Measurements from ENCODE around the gene PASK.
"Not testable (repeated sequence)": the region's sequence is repeated elsewhere in the genome, so short reads cannot be mapped to it uniquely, and the experiment has no call there.

PASK gene

DNA sequence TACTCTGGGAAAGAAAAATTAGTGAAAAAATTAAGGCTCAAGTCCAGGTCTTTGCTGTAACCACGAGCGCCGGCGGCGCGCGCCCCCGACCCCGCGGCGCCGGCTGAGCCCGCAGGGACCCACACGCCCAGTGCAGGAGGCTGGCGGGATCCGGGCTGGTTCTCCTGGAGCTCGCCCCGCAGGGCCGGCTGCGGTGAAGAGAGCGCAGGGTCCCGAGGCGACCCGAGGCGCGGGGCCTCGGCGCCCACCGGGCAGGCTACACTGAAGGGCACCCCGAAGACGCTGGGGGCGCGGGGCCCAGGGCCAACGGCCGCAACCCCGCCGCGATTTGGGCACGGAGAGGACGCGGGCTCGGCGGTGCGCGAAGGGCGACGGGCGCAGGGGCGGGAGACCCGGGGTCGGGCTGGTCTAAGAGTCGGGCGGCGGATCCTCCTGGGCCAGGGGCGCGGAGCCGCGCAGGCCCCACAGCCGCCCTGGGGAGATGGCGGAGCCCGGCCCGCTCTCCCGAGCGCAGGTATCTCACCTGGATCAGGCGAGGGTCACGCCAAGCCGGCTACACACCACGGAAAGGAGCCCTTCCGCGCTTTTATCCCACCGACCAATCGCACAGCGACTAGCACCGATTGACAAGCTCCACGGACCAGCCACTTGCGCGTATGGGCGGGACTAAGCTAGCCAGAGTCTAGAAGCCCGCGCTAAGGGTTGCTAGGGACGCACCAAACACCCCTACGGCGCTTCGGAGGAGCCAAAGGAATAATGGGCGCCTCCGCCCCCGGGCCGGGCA lies at the start of gene PASK:
TSS of gene PASK (minus strand) at position 582 of the 784 bp plus-strand sequence. CDS start 6,440 bp downstream, outside the sequence.
- DNase-seq (ENCODE audit: low read depth), result peak; percentile 81

DNA sequence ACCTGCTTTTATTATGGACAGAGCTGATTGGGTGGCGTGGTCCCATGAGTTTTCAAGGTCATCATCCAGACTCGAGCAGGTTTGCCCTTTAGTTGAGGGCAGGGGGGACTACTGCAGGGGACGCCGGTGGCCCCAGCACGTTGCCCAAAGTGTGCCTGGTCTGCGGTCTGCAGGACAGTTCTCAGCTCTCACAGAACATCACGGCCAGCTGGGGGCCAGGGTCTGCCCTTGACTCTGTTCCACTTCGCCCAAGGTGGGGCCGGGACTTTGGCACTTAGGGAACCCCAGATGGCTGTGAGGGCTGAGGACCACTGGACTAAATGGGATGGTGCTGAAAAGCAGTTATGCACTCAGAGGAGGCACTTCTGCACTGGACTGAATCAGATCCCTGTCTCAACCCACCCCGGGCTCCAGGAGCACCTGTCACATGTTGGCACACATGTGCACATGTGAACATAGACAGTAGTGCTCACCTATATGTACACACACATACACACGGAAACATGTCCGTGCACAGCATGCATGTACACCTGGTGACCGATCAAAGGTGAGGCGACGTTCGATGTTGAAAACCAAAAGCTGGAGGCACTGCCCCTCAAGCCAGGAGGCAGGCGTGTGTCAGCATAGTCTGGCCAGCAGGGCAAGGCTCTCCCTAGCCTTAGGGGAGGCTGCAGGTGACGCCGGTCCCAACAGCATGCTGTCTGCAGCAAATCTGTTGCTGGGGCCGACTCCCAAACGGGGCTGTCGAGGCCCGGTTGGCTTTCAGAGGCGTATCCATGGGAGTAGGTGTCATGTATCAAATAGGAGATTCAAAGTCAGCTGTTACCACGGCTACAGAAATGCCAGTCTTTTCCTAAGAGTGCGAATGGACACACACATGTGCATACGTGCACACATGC lies 49.4 kb upstream of the PASK start:
- no peak for DNase-seq (ENCODE audit: low read depth)

DNA sequence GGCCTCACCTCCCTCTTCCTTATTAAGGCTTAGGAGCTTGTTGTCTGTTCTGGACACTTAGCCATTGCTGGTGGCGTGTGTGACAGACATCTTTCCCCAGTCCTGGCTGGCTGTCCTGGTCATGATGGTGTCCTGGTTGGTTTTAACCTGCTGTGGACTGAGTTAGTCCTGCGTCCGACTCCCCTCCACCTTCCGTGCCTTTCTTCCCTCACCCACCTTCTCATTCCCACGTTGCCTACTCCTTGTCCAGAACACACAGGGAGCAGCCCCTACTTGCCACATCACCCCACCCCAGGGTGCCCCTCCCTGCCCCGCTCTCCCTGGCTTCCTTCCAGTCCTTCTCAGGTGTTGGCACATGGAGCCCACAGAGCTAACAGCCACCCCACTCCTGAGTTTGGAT lies 48.7 kb upstream of the PASK start:
- no peak for DNase-seq (ENCODE audit: low read depth)

DNA sequence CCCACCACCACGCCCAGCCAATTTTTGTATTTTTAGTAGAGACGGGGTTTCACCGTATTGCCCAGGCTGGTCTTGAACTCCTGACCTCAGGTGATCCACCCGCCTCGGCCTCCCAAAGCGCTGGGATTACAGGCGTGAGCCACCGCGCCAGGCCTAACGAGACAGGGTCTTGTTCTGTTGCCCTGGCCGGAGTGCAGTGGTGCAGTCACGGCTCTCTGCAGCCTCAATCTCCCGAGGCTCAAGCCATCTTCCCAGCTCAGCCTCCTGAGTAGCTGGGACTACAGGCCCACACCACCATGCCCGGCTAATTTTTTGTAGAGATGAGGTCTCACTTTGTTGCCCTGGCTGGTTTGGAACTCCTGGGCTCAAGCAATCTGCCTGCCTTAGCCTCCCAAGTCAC lies 48.0 kb upstream of the PASK start:
- not testable (repeated sequence) for DNase-seq (ENCODE audit: low read depth)

DNA sequence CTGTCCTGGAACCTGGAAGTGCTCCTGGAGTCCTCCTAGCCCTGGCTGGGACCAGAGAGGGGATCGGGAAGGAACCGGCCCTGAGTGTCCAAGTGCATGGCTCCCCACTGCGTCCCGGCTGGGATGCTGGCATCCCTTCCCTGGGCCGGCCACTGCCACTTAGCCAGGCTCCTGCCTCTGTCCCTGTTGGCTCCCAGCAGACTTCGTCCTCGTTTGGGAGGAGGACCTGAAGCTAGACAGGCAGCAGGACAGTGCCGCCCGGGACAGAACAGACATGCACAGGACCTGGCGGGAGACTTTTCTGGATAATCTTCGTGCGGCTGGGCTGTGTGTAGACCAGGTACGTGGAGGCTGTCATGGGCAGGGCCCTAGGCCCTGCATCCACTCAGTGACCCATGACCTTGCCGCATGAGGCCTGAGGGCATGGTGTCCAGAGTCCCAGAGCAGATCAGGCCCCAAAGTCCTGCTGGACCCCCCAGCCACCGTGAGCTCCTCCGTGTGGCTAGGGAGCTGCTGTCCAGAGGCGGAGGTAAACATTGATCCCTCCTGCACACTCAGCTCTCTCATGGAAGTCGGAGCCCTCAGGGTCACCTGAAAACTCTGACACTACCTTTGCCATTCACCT lies 46.3 kb upstream of the PASK start:
- no peak for DNase-seq (ENCODE audit: low read depth)

DNA sequence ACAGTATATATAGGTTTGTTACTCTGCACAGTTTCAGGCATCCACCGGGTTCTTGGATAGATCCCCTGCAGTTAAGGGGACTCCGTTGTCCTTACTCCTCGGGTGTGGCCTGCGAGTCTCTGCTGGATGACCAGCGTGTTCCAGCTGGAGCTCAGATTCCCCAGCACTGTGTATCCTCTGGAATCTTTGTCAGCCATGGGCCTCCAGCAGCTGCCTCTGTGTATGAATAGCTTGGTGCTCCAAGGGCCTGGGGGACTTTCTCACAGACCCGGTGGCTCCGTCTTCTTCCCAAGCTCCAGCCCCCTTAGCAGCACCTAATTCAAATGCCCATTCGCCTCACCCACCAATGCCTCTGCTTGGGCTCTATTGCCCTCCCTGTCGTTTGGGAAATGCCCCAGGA lies 45.5 kb upstream of the PASK start:
- no peak for DNase-seq (ENCODE audit: low read depth)

DNA sequence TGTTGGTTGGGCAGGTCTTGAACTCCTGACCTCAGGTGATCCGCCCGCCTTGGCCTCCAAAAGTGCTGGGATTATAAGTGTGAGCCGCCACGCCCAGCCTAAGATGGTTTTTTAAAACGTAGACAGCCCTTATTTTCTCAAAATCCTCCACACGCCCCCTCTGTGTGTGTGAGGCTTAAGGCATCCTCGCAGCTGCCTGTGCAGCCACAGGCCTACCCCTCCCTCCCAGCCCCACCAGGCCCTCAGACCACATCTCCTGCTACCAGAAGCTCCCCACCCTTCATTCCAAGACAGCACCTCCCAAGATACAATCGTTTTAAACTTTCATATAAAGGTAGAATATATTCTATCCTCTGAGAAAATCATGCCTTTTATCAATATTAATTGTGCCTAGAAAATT lies 44.0 kb upstream of the PASK start:
- DNase-seq (ENCODE audit: low read depth), result no peak

DNA sequence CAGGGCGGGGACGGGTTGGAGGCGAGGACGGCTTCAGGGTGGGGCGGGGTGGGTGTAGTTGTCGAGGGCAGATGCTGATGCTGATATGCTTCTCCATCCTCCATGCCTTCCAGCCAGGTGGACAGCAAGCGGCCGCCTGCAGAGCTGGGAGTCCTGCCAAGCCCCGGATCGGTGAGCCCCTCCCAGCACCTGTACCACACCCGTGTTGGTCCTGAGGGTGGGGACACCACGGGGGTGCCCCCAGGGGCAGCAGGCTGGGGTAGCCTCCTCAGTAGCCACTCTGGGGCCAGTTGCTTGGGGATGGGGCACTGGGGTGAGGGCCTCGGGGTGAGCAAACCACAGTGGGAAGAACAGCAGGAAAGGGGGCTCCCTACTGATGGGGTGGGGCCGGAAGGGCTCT lies 41.8 kb upstream of the PASK start:
- DNase-seq (ENCODE audit: low read depth), result no peak

DNA sequence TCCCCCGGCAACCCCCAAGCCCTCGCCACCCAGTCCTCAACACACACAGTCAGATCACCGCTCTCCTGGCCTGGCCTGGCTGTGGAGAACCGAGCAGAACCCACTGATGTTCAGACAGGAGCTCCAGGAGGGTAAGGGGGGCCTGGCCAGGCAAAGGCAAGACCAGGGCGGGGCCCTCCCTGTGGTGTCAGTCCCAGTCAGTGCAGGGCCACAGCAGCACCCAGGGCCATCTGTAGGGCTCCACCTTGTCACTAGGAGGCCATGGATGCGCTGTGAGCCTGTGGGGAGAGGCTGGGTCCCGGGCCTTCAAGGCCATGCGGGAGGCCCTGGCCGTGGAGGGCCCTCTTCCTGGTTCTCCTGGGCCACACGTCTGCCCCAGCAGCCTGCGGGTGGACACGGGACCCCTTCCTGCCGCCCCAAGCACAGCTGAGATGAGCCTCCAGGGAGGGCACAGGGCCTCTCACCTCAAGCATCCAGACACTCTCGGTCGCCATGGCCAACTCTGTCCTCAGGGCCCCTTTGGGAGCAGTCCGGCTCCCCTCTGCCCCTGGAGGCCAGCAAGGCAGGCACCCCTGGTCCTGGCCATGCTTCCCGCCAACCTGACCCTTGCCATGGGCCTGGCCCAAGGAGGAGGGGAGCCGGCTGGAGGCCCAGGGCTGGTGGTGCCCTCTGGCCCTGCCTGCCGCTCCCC lies 41.2 kb upstream of the PASK start:
- no peak for DNase-seq (ENCODE audit: low read depth)

DNA sequence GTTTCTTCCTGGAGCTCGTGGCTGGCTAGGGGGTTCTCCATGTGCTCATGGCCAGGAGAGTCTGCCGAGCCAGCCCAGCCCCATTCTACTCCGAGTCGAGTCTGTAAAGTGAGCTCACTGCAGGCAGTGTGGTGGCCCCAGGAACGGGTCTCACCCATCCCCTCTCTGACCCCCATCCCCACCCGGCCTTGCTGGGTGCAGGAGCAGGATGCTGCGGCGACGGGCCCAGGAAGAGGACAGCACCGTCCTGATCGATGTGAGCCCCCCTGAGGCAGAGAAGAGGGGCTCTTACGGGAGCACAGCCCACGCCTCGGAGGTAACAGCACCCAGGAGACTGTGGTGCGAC lies 40.6 kb upstream of the PASK start:
- DNase-seq (ENCODE audit: low read depth), result no peak

DNA sequence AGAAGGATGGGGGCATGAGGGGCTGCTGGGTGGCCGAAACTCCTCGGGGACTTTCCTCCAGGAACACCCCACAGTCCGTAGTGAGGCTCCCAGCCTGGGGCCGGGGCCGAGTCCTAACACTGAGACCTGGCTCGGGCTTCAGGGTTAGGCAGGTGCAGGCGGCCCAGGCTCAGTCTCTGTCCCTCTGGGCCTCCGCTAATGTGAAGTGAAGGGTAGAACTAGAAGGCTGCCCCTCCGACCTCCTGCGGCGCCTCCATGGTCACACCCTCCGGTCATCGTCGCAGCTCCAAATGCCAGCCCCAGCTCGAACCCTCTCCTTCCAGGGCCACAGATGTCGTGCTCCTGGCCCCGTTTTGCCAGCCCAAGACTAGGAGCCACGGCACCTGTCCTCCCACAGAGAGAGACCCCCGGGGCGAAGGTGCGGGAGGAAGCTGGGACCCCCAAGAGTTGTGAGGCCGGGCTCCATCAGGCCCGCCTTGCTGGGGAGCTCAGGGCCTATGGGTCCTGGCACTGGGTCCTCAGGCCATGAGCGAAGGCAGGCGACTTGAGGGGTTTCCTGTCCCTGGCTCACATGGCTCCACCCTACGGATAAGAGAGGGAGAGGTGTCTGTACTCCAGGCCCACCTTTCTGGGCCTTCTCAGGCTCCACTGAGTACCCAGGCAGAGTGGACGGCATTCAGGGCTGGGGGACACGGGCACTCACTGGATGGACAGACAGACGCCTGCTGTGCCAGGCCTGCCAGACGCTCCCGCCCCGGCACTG lies 40.0 kb upstream of the PASK start:
- DNase-seq (ENCODE audit: low read depth), result no peak

DNA sequence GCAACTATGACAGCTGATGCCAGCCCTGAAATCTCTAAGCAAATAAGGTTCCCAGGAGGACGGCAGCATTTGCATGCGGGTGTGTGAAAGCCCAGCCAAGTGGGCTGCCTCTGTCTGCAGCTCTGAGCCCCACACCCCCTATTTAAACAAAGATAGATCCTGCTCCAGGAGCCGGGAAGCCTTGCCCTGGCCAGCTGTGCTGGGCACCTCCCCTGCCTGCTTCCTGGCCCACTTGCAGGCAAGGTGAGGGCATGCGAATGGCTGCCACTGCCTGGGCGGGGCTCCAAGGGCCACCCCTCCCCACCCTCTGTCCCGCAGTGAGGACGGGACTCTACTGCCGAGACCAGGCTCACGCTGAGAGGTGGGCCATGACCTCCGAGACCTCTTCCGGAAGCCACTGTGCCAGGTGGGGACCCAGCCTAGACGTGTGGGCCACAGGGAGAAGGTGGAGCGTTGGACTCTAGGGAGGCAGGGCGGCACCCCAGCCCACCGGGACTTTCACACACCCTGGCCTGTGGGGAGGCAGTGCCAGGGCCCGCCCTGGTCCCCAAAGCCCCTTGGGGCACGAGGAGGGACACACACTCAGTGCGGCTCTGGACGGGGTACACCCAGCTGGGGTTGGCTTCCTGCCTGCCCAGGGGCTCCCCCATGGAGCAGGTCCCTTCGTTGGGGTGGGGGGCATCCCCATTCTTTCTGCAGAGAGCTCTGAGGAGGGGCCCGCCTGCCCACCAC lies 39.3 kb upstream of the PASK start, which contains the start of gene ANO7:
TSS of gene ANO7 (plus strand) at position 317 of the 732 bp plus-strand sequence. CDS start 1,387 bp downstream, outside the sequence.
- DNase-seq (ENCODE audit: low read depth), result no peak

DNA sequence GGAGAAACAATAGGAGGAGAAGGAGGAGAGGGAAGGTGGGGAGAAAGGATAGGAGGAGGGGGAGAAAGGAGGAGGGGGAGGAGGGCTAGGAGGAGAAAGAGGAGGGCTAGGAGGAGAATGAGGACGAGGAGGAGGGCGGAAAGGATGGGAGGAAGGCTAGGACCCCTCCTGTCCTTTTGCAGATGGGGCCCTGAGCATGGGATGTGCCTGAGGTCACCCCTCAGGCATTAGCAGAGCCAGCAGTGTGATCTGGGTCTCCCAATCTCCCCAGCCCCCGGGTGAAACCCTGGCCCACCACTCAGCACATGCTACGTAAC lies 38.6 kb upstream of the PASK start:
- DNase-seq (ENCODE audit: low read depth), result no peak

DNA sequence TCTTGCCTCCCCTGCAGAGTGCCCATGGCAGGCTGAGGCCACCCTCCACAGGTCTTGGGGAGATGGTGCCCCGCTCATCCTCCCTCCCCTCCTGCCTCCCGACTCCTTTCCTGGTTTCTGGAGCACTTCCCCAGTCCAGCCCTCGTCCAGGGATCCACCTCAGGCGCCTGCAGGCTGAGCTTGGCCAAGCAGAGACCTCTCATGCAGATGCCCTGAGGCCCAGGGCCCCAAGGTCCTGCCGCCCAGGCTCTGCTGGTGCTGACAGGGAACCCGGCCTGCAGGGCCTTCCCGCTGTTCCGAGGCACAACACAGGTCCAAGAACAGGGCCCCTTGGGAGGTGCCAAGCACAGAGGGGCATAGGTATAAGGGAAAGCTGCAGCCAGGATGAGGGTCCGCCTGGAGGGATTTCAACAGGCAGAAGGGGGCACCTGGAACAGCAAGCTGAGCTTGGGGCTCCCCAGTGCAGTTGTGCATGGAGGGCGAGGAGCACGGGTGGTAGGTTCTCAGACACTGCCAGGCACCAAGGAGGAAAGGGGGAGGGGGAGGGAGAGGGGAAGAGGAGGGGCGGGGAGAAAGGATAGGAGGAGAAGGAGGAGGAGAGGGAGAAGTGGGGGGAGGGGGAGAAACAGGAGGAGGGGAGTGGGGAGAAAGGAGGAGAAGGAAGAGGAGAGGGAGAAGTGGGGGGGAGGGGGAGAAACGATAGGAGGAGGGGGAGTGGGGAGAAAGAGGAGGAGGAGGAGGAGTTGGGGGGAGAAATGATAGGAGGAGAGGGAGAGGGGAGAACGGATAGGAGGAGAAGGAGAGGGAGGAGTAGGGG lies 38.0 kb upstream of the PASK start:
- DNase-seq (ENCODE audit: low read depth), result no peak

DNA sequence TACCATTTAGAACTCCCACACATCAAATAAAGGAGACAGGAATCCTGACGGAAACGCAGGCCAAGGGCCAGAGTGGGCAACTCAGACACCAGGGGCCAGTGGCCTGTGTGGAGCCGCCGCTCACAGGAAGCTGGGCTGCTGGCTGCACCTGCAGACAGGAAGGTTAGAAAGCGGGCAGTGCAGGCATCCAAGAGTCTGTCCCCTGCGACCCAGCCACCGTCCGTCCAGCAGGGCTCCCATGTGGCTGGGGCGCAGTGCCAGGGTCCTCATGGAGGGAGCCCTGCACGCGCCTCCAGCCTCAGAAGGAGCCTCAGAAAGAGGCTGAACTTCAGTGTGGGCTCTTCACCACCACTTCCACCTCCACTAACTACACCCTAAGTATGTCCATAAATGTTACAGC lies 36.7 kb upstream of the PASK start:
- no peak for DNase-seq (ENCODE audit: low read depth)

DNA sequence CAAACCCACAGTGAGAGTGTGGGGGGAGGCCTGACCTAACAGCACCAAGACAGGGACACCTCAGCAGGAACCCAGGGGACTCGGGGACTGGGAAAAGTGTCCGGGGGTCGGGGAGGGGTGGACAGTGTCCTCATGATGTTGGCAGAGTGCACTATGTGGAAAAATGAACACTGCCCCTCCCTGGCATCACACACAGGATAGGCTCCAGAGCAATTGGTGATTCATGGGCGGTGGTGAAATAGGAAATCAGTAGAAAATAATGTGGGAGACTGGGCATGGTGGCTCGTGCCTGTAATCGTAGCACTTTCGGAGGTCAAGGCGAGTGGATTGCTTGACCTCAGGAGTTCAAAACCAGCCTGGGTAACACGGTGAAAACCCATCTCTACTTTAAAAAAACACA lies 35.6 kb upstream of the PASK start:
- no peak for DNase-seq (ENCODE audit: low read depth)

DNA sequence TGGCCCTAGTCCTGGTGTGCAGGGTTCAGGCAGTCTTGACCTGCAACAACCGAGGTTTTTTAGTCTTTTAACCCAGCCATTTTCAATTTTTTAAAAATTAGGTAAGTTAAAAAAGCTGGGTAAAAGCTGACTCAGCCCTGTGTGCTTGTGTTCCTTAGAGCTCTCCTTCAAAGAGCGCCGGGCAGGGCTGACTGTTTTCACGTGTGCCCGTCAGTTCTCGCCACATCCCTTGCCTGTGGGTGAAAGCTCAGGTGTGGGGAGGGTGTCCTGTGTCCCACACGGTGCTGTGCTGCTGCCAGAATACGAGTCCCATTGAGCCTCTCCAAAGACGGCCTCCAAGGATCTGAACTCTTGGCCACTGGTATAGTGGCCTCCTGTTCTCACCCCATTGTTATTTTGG lies 33.9 kb upstream of the PASK start:
- DNase-seq (ENCODE audit: low read depth), result no peak

DNA sequence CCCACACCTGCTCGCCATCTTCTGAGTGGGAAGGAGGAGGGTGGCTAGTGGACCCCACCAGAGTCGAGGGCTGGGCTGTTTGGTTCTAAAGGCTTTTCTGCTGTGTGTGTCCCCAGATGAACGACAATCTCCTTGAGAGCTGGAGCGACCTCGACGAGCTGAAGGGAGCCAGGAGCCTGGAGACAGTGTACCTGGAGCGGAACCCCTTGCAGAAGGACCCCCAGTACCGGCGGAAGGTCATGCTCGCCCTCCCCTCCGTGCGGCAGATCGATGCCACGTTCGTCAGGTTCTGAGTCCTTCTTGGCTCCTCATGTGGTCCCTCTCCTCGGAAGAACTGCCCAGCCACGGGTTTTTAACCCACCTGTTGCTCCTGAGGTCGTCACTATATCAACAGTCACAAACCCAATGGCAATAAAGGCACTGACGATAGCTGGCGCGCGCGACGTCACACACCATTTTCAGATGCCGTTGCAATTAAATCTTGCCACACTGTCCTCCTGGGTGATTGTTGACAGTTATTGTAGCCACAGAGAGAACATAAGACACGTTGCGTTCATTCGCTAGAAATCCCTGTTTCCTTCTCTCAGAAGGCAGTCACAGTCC lies 33.4 kb upstream of the PASK start:
- DNase-seq (ENCODE audit: low read depth), result no peak

DNA sequence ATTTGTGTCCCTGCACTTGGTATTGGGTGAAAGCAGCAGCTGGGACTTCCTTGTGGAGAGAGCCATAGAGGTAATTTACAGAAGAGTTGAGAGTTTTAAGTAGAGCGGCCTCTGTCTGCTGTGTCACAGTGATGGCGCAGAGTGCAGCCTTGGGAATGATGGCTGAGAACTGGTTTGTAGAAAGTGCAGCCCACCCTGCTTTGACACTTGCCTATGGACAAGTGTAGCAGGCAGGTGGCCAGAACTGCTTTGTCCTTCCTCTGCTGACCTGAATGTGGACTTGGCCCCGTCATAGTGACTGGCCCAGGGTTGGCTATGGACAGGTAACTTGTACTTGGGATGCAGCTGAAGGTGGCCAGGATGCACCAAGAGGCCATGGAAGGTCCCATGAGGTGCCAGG lies 32.9 kb upstream of the PASK start:
- no peak for DNase-seq (ENCODE audit: low read depth)

DNA sequence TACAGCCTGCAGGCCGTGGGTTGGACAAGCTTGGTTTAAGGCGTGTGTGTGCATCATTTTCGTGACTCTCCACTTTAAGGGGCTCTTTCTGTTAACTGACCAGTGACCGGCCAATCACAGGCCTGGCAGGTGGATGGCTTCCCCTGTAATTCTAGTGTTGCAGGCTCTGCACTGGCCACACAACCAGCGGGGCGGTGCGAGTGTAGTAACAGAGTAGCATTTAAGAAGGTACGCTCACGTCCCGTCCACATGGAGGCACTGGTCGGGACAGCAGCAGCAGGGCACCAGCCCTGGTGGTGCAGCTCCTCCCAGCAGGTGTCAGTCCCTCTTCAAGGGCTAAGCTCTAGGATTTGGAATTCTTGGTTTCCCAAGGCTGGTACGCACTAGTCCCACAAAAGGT lies 31.2 kb upstream of the PASK start:
- DNase-seq (ENCODE audit: low read depth), result no peak
